Caki2 (cell line): ENCODE results near the gene HGS. TPM values are rescaled to one million over a fixed set of nuclear protein-coding genes. Genes with fewer than 3 reads are reported as not detected.

Experiments used
- DNase-seq: peaks from one replicate; pipeline ENCODE4 v3.0.0-alpha.2; 2015; ENCODE audit warnings: low read depth
- in situ Hi-C: cut with HindIII; loops from 2 replicates; pipeline ENCODE4 v1.10.0; 2016; ENCODE audit warnings: low sequenced_read_pairs, low pct_unique_long_range_greater_than_20kb, mixed read lengths
- total RNA-seq: library from RNA; depleted of rRNA; stranded (reverse); fragments of >200 nt; shearing (Covaris generic); gene quantifications from 2 replicates; pipeline ENCODE4 v1.2.3, GENCODE V29; 2014; ENCODE audit warnings: low replicate concordance

Gene HGS
- total RNA-seq, 1 experiment from 2014 or later = 87.1 TPM

DNA sequence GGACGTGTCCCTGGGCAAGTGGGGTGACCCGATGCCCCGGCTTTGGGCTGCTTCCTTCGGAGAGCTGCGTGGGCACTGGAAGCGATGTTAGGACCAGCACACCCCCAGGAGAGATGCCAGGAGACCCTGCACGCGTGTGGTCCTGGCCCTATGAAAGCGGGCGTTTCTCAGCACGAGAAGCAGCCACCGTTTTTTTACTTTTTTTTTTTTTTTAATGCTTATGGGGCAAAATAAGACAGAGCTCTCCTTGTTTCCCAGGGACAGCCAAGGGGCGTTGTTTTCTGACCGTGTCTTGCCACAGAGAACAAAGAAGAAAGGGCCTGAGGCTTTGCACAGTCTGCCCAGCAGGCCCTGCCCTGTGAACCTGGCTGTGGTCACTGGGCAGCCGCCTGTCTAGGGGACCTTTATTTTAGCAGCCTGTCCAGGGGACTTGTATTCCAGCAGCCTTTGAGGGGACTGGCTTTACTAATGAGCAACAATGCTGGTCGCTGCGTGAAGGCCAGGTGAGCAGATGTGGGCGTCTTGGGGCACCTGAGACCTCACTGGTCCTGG lies 29.3 kb downstream of the HGS start:
- in situ Hi-C loops = no loop called here
- DNase-seq = no peak

DNA sequence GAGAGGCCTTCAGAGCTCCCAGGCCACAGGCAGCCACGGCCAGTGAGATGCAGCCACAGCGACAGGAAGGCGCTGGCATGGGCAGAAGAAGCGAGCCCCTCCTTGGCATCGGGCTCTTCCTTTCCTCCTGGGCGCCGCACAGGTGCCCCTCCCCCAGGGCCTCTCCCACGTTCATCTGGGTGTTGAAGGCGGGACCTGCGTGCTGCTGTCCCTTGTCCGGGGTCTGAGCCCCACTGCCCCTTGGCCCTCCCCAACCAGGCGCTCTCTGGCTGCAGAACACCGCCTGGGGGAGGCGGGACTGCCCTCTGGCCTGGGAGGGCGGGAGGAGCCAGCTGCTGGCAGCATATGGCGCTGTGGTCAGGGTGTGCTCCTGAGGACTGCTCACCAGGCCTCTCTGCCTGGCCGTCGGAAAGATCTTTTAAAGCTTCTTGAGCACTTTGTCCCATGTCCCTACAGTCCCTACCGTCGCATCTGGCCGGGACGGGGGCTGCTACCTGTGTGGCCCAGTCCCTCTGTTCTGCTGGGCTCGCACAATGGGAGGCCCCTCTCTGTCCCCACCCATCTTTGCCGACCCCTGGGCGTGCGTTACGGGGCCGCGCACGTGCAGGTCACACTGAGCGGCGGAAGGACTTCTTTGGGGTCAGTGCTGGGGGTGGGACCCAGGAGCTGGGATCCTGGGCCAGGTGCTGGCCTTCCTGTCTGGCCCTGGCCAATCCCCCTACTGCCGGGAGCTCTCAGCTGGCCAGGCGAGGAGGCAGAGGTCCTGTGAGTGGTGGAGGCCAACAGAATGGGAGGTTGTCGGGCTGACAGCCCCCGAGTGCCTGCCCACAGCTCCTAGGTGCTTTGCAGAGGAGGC lies 30.0 kb downstream of the HGS start:
- in situ Hi-C loops = no loop called here
- DNase-seq = peak; percentile 68

DNA sequence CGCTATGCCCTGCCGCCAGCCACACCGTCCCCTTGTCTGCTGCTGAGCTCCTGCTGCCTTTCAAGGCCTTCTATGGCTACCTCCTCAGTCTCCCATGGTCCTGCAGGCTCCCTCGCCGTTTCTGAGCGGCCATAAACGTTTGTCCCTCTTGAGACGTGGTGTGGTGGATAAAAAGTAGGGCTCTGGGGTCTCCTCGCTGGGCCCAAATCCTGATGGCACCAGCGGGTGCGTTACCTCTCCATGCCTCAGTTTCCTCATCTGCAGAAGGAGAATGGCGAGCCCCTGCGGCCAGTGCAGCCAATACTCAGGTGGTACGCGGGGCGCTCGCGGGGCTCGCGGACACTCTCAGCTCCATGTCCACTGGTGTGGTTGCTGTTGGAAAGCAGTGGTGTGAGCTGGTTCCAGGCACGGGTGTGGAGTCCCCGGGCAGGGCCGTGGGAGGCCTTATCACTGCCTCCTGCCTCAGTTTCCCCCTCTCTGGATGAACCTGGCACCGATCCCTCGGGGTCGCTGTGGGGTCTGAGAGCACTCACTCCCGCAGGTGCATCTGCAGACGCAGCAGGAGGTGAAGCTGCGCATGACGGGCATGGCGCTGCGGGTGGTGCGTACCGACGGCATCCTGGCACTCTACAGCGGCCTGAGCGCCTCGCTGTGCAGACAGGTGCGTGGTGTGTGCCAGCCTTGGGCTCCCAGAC lies 30.7 kb downstream of the HGS start:
- DNase-seq = no peak
- in situ Hi-C loops = no loop called here

DNA sequence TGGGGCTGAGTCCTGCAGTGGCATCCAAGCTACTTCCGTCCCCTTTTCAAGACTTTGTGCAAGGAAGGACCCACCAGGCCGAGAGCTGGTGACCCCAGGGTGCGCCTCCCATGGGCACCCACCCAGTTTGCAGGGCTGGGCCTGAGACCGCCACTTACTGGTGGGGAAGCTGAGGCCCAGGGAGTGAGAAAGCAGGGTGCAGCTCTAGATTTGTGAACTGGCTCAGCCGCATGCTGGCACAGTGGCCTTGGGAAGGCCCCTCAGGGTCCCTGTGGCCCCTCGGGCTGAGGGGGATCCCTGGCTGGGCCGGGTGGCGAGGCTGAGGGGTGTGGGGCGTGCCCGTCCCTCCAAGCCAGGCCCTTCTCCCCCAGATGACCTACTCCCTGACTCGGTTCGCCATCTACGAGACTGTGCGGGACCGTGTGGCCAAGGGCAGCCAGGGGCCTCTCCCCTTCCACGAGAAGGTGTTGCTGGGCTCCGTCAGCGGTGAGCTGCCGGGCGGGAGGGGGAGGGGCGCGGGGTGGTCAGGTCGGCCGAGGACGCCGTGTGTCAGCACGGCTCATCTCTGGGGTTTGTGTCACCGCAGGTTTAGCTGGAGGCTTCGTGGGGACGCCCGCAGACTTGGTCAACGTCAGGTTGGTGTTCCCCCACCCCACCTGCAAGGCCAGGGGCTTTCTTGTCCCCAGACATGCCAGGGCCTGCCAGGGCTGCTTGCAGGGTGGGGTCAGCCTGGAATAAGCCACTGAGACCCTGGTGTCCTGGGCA lies 31.5 kb downstream of the HGS start:
- DNase-seq = no peak
- in situ Hi-C loops = no loop called here

DNA sequence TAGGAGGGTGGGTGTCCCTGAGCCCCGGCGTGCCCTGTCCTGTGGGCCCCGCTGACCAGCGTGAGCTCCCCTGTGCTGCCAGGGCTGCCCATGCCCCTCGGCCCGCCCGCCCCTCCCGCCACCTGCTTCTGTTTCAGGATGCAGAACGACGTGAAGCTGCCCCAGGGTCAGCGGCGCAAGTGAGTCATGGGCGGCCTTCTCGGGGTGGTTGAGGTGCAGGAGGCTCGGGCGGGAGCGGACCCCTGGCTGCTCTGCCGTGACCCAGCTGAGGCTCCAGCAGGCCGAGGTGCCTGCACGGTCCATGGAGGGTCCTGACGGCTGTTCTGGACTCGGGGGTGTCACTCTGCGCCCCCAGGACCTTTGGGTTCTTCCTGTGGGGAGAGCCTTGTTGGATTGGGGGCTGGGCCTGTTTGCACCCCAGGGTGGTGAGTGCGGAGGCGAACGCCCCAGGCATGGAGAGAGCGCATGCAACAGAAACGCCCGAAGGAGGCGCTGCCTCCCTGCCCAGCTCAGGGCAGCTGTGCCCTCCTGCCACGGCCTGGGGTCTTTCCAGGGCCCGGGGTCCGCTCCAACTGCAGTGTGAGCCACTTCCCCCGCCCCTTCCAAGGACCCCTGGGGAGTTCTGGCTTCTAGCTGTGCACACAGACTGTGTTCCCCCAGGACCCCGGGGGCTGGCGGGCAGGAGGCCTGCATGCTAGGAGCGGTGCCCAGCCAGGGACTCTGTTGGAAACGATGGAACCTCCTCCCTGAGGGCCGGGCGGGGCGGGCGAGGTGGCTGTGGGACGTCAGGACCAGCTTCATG lies 32.3 kb downstream of the HGS start:
- in situ Hi-C loops = no loop called here
- no peak for DNase-seq

DNA sequence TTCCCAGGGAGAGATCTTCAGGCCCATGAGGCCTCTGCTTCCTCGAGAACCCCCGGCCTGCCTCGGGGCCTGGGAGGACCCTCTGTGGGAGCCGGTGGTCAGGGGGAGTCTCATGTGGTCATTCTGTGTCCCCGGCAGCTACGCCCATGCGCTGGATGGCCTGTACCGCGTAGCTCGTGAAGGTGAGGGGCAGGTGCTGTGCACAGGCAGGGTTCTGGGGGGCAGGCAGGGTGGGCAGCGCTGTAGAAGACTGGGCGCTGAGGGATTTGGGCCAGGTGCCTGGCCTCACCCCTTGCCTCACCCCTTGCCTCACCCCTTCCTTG lies 32.8 kb downstream of the HGS start:
- in situ Hi-C loops = no loop called here
- no peak for DNase-seq

DNA sequence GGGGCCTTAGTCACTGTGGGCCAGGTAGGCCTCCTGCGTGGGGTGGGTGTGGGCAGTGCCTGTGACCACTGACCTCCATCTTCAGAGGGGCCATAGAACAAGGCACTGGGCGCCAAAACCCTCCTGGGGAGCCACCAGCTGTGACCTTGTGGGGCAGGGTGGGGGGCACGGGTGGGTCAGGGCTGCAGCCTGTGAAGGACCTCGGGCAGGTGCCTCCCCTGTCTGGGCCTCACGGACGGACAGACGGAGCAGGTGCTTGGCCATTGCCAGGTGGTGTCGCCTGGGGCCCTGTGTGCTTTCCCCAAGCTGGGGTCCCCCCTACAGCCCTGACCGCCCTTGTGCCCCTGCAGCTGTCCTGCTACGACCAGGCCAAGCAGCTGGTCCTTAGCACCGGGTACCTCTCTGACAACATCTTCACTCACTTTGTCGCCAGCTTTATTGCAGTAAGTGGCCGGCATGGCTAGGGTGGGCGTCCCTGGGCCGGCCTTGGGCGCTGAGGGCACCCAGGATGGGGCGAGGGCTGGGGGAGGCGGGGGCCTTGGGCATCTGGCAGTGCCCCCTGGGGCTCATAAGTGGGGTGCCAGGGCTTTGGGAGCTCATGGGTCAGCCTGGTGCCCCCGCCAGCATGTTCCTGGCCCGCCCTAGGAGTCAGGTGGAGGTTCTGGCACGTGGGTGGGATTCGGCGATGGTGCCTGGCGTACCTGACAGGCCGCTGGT lies 33.4 kb downstream of the HGS start:
- in situ Hi-C loops = no loop called here
- no peak for DNase-seq

DNA sequence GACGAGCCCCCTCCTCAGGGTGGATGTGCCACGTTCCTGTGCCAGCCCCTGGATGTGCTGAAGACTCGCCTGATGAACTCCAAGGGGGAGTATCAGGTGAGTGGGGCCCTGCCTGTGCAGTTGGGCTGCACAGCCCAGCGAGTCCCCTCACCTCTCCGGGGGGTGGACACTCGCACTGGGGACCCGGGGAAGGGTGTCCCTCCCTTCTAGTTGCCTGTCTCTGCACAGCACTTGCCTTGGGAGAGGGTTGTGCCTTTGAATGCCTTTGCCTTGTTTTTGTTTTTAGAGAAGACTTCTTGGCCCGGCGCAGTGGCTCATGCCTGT lies 33.9 kb downstream of the HGS start:
- in situ Hi-C loops = no loop called here
- DNase-seq = no peak

DNA sequence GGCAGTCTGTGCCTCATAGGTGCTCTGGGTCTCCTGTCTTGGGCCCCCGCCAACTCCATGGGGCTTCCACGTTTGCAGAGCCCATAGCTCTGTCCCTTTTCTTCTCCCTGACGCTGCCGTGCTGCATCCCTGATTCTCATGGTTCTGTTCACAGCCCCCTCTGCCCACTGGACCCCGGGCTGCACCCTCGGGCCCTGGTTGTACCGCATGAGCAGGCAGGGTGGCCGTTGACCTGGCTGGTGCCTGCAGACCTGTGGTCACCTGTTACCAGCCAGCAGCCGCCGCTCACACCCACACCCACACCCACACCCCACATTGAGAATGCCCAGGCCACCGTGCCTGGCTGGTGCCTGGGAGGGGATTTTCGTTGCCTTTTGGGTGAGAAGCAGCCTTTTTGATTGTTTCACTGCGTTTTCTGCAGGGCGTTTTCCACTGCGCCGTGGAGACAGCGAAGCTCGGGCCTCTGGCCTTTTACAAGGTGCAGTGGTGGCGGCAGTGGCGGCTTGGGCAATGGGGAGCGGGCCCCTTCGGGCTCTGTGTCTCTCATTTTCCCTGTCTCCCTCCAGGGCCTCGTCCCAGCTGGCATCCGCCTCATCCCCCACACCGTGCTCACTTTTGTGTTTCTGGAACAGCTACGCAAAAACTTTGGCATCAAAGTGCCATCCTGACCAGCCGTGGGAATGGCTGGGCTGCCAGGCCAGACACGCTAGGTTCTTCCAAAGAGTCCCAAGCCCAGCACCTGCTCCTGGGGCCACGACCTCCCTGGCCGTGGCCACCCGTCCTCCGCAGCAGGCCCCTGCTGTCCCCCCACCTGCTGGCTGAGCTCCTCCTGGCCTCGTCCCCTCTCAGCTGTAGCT lies 35.8 kb downstream of the HGS start:
- no peak for DNase-seq
- in situ Hi-C loops = no loop called here

DNA sequence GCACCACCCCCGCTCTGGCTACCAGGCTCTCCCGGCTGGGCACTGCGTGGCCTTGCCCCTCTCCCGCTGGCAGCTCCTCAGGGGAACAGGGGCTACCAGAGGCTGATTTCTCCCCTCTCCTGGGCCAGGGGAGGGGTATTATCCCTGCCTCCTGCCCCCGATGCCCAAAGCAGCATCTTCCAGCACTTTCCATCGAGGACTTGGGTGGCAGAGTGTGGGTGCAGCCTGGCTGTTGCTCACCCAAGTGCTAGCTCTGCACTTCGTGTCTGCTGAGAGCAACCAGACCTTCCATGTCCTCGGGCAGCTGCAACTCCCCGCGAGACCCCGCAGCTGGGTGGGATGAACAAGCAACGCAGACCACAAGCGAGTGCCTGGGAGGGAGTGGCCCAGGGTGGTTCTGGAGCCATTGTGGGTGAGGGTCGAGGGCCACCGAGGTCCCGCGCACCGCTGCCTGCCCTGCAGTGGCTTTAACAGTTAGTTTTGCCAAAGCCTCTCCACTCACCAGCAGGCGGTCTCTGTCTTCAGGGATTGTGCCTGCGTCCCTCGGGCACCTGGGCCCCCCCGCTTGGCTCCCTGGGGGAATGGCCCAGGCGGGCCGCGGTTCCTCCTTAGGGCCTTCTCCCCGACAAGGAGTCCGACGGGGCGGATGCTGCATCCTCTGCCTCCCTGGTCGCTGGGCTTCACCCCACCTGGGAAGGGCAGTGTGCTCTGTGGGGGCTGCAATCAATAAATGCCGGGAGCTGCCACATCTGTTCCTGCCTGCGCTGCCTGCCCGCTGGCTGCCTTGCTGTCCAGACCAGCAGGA lies 36.7 kb downstream of the HGS start:
- no peak for DNase-seq
- in situ Hi-C loops = no loop called here

DNA sequence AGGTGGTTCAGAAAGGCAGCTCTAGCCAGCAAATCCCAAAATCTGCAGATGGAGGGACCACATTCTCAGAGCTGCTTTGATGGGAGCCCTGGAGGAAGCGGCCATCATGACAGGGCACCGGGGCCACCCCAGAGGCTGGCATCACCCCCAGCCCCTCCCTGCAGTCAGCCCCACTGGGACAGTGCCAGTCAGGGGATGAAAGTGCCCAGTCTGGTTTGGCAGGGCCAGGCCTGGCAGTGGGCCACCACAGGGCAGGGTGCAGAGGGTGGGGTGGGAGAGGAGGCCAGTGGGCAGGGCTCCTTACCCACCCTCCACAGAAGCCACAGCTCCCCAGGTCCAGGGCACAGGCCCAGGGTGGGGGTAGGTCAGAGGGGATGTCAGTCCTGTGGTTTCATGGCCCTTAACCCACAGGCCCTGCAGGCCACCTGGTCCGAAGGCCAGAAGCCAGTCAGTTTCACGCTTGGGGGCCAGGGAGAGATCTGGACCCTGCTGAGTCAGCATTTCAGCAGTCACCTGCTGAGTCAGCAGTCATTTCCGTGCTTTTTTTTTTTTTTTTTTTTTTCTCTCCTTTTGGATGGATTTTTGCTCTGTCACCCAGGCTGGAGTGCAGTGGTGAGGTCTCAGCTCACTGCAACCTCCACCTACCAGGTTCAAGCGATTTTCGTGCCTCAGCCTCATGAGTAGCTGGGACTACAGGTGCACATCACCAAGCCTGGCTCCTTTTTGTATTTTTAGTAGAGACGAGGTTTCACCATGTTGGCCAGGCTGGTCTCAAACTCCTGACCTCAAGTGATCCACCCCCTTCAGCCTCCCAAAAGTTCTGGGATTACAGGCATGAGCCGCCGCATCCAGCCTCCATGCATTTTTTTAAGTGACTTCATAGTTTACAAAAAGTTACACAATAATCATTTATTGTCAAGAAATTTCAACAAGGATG lies 38.6 kb downstream of the HGS start:
- in situ Hi-C loops = no loop called here
- DNase-seq = peak; percentile 68

DNA sequence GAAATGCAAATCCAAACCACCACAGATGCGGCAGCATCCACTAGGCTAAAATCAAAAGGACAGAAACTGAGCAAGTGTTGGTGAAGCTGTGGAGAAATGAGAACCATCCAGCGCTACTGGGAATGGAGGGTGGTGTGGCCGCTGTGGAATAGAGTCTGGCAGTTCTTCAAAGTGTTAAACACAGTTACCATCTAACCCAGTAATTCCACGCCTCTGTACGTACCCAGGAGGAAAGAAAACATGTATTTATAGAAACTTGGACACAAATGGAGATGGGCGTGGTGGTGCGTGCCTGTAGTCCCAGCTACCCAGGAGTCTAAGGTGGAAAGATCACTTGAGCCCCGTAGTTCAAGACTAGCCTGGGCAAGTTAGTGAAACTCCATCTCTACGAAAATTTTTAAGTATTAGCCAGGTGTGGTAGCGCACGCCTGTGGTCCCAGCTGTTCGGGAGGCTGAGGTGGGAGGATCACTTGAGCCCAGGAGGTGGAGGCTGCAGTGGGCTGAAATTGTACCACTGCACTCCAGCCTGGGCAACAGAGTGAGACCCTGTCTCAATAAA lies 39.9 kb downstream of the HGS start:
- DNase-seq = no peak
- in situ Hi-C loops = no loop called here

DNA sequence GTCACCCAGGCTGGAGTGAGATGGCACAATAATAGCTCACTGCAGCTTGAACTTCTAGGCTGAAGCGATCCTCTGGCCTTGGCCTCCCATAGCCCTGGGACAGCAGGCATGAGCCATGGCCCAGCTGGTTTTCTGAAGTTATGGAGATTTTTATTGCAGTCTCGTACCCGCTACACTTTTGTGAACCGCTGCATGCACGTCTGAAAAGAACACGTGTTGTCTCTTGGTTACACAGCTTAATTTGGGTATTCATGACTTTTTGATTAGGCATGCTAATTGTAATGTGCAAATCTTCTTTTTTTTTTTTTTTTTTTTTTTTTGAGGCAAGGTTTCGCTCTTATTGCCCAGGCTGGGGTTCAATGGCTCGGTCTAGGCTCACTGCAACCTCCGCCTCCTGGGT lies 41.6 kb downstream of the HGS start:
- no peak for DNase-seq
- in situ Hi-C loops = no loop called here

DNA sequence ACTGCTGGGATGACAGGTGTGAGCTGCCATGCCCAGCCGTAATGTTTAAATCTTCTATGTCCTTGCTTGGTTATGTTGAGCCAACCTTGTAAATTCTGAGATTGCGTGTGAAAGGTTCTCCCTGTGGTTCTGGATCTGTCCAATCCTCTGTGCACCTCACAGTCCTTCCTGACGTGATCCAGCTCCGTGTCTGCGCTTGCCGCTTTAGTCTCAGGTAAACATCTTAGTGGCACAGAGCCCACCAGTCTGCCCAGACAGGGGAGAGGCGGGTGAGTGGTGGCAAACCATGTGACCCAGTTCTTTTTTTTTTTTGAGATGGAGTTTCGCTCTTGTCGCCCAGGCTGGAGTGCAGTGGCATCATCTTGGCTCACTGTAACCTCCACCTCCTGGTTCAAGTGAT lies 42.2 kb downstream of the HGS start:
- in situ Hi-C loops = no loop called here
- no peak for DNase-seq
